ENCODE measurements around the gene RABAC1.
"Not testable (repeated sequence)": the region's sequence is repeated elsewhere in the genome, so short reads cannot be mapped to it uniquely, and the experiment has no call there.

- TF ChIP-seq CTCF, POLR2A (IDR thresholded peaks at IDR 0.05): not testable (repeated sequence)
Observed at GRCh38 chr19:41939209-41939608, 19.9 kb downstream of the RABAC1 start.

All from tibial nerve (tissue), 3 donors.